Keratinocyte (primary cell): ENCODE measurements around the gene DLL1. TPM values are rescaled to one million over a fixed set of nuclear protein-coding genes. Genes with fewer than 3 reads are reported as not detected.
A peak's percentile ranks its signal among the peaks of the same experiment; 100 is the strongest.

Source experiments
- DNase-seq: peaks from one replicate; pipeline ENCODE4 v3.0.0-alpha.2; 2011; ENCODE audit warnings: low read depth, missing footprints, low spot score
- FAIRE-seq: peaks from 2 replicates; lab custom pipeline; 2011; peaks lifted over from hg19 to GRCh38; lab: Jason Lieb, UNC
- H2AFZ ChIP-seq: 2 replicates; pipeline ENCODE4 v1.6.0; 2012; ENCODE audit warnings: low read length, control low read depth, inconsistent platforms; ENCODE audit not compliant: control insufficient read depth
- H3K27ac ChIP-seq: 2 replicates; pipeline ENCODE4 v1.5.1; 2011; ENCODE audit warnings: low read length; ENCODE audit not compliant: control insufficient read depth, insufficient read depth
- H3K27me3 ChIP-seq: 3 replicates; pipeline ENCODE4 v1.6.0; 2011; ENCODE audit warnings: low read length; ENCODE audit not compliant: control insufficient read depth, insufficient read depth; ENCODE audit errors: extremely low read depth
- H3K36me3 ChIP-seq, 2 experiments: 2 replicates in 1 of 2; 3 replicates in 1 of 2; pipeline ENCODE4 v1.5.1; 2011; ENCODE audit warnings: low read length in 2 of 2, mild to moderate bottlenecking in 1 of 2; ENCODE audit not compliant: control insufficient read depth in 2 of 2, insufficient read depth in 2 of 2; ENCODE audit errors: extremely low read depth in 1 of 2
- H3K4me1 ChIP-seq: 3 replicates; pipeline ENCODE4 v1.5.1; 2011; ENCODE audit warnings: low read length; ENCODE audit not compliant: control insufficient read depth, insufficient read depth; ENCODE audit errors: extremely low read depth
- H3K4me2 ChIP-seq: 3 replicates; pipeline ENCODE4 v1.6.0; 2011; ENCODE audit warnings: low read depth, low read length; ENCODE audit not compliant: control insufficient read depth, insufficient read depth; ENCODE audit errors: extremely low read depth
- H3K4me3 ChIP-seq, 3 experiments: fragments of 200-600 bp in 1 of 3; sonication (generic) in 1 of 3; 2 replicates in 2 of 3; 3 replicates in 1 of 3; pipeline ENCODE4 v1.5.1; 2011 to 2016; ENCODE audit warnings: low read length in 3 of 3, mild to moderate bottlenecking in 3 of 3, control low read depth in 2 of 3, inconsistent platforms in 1 of 3, low read depth in 1 of 3, mixed read lengths in 1 of 3, mixed run types in 1 of 3, moderate library complexity in 1 of 3; ENCODE audit not compliant: control insufficient read depth in 2 of 3, insufficient read depth in 2 of 3; ENCODE audit errors: extremely low read depth in 1 of 3
- H3K79me2 ChIP-seq: 2 replicates; pipeline ENCODE4 v1.6.0; 2012; ENCODE audit warnings: low read length; ENCODE audit not compliant: control insufficient read depth, insufficient read depth
- H3K9ac ChIP-seq: 3 replicates; pipeline ENCODE4 v1.6.0; 2011; ENCODE audit warnings: low read length; ENCODE audit not compliant: control insufficient read depth, insufficient read depth; ENCODE audit errors: extremely low read depth
- H3K9me1 ChIP-seq: 3 replicates; pipeline ENCODE4 v1.6.0; 2011; ENCODE audit warnings: low read length; ENCODE audit not compliant: control insufficient read depth, insufficient read depth; ENCODE audit errors: extremely low read depth
- H3K9me3 ChIP-seq: 2 replicates; pipeline ENCODE4 v1.5.1; 2012; ENCODE audit warnings: low read depth, low read length; ENCODE audit not compliant: control insufficient read depth
- H4K20me1 ChIP-seq: 3 replicates; pipeline ENCODE4 v1.6.0; 2011; ENCODE audit warnings: low read length; ENCODE audit not compliant: control insufficient read depth, insufficient read depth; ENCODE audit errors: extremely low read depth
- EZH2 ChIP-seq: IDR thresholded peaks from one replicate; pipeline ENCODE4 v1.6.1; 2012; ENCODE audit warnings: inconsistent platforms, mild to moderate bottlenecking, low read length, moderate library complexity
- dilution Hi-C: fragments of 300-500 bp; cut with MboI; formaldehyde crosslinking; loops from one replicate; pipeline ENCODE4 v1.7.0; 2020; ENCODE audit warnings: low sequenced_read_pairs; ENCODE audit not compliant: extremely low pct_ligation_motif_present
- polyA plus RNA-seq, 5 experiments: library from polyadenylated mRNA; depleted of rRNA in 3 of 5; stranded (reverse) in 3 of 5; stranded (forward) in 1 of 5; unstranded in 1 of 5; fragments of >200 nt; gene quantifications; 1 replicate in 1 of 5; 2 replicates in 3 of 5; 3 replicates in 1 of 5; pipeline versions ENCODE4 v1.2.1 to v1.2.3, GENCODE V29; 2011 to 2012; ENCODE audit warnings: missing spikeins in 2 of 5, low read depth in 1 of 5, low replicate concordance in 1 of 5
- TF ChIP-seq, protein P1 (sequence below), 3 experiments: IDR thresholded peaks in 1 of 3; conservative IDR thresholded peaks in 1 of 3; optimal IDR thresholded peaks in 1 of 3; 2 replicates in 2 of 3; 3 replicates in 1 of 3; pipeline versions ENCODE3 to v1.5.1; 2011; ENCODE audit warnings: low read length in 3 of 3, mild to moderate bottlenecking in 3 of 3, moderate library complexity in 2 of 3, control low read depth in 1 of 3, inconsistent platforms in 1 of 3; ENCODE audit not compliant: insufficient read depth in 2 of 3; ENCODE audit errors: extremely low read depth in 1 of 3

Gene DLL1
- polyA plus RNA-seq, 1 donor (not counting 4 experiments of a cell fraction or from before 2014, with no cell fraction given) = 8.2 TPM

DNA sequence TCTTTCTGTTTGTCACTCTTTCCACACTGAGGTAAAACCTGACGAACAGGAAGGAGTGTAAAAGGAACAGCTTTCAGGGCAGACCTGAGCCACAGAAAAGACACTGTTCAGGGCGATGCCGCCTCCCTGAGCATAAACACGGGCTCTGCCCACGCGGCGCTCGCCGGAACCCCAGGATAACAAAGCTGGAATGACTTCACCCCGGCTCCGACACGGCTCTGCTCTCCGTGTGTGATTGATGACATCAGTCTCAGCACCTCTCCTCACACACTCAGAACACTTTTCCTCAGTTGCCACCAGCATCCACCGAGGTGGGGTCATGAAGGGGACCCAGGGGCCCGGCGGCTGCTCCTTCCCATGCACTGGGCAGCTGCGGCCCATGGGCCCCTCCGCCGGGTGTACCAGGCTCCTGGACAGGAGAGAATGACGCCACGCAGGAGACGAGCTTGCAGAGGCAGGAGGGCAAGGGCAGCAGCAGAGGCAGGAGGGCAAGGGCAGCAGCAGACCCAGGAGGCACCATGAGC is 43.6 kb downstream of the DLL1 start:
- Histone ChIP-seq H3K9me1 (no peaks in the 10 kb centered on the region), H3K27me3 (peaks cover 9% of the 10 kb centered on the region), H3K4me2 (no peak overlapping the region), H3K27ac (no peak overlapping the region), H3K36me3 (no peaks in the 10 kb centered on the region), H3K79me2 (no peaks in the 10 kb centered on the region), H4K20me1 (no peaks in the 10 kb centered on the region), H2AFZ (no peak overlapping the region), H3K4me3 (no peak overlapping the region), H3K9ac (no peak overlapping the region), H3K4me1 (peaks cover 4% of the 10 kb centered on the region), H3K9me3 (no peaks in the 10 kb centered on the region)
- FAIRE-seq (no peak), DNase-seq (no peak)
- dilution Hi-C loops = no loop called here
- TF ChIP-seq EZH2 = no peak
- TF ChIP-seq, protein P1, sequence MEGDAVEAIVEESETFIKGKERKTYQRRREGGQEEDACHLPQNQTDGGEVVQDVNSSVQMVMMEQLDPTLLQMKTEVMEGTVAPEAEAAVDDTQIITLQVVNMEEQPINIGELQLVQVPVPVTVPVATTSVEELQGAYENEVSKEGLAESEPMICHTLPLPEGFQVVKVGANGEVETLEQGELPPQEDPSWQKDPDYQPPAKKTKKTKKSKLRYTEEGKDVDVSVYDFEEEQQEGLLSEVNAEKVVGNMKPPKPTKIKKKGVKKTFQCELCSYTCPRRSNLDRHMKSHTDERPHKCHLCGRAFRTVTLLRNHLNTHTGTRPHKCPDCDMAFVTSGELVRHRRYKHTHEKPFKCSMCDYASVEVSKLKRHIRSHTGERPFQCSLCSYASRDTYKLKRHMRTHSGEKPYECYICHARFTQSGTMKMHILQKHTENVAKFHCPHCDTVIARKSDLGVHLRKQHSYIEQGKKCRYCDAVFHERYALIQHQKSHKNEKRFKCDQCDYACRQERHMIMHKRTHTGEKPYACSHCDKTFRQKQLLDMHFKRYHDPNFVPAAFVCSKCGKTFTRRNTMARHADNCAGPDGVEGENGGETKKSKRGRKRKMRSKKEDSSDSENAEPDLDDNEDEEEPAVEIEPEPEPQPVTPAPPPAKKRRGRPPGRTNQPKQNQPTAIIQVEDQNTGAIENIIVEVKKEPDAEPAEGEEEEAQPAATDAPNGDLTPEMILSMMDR (optimal IDR thresholded peaks at IDR 0.05 in 1 of 3, IDR thresholded peaks at IDR 0.05 in 1 of 3, conservative IDR thresholded peaks at IDR 0.05 in 1 of 3; ENCODE audit: extremely low read depth in 1 of 3, insufficient read depth in 2 of 3, low read length in 3 of 3) = peak in 1 of 3 experiments; percentile 39

DNA sequence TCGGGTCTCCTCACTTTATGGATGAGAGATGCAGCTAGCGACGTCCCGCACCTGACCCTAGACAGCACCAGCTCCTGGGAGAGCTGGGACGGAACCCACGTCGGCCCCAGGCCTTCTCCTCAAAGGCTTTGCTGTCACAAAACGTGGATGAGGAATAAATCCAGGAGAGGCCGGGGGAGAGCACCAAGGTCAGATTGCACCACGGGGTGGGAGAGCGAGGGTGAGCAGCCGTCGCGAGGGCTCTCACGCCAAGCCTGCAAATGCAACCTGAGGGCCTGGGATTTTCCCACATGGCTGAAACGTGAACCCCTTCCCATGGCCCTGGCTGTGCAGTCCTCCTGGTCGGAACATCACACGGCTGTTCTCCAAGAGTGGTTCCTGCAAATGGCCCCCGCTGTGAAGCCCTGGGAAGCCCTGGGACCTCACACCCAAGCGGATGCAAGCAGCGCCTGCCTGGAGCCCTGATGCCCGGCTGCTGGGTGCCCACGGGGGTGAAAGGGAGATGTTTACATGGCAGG is 45.3 kb downstream of the DLL1 start:
- H3K27me3 ChIP-seq = peaks cover 9% of the 10 kb centered on the region

More for the DNA sequence above, 45.3 kb downstream of the DLL1 start:
- Histone ChIP-seq H3K79me2 (no peaks in the 10 kb centered on the region), H3K4me2 (no peak overlapping the region), H2AFZ (no peak overlapping the region), H4K20me1 (no peaks in the 10 kb centered on the region), H3K4me3 (no peak overlapping the region), H3K9ac (no peak overlapping the region), H3K4me1 (no peaks in the 10 kb centered on the region), H3K27ac (no peak overlapping the region), H3K36me3 (no peaks in the 10 kb centered on the region), H3K9me3 (no peaks in the 10 kb centered on the region), H3K9me1 (no peaks in the 10 kb centered on the region)
- TF ChIP-seq, protein P1 (optimal IDR thresholded peaks at IDR 0.05 in 1 of 3, IDR thresholded peaks at IDR 0.05 in 1 of 3, conservative IDR thresholded peaks at IDR 0.05 in 1 of 3; ENCODE audit: extremely low read depth in 1 of 3, insufficient read depth in 2 of 3, low read length in 3 of 3) = no peak
- no peak for TF ChIP-seq EZH2
- DNase-seq = no peak
- FAIRE-seq = no peak
- dilution Hi-C loops = no loop called here
